ENCODE results near the gene TMEM181.
"Not testable (repeated sequence)": the region's sequence is repeated elsewhere in the genome, so short reads cannot be mapped to it uniquely, and the experiment has no call there.

GRCh38 chr6:158651981-158652737, 92.3 kb downstream of the TMEM181 start:
- TF ChIP-seq POLR2A, CTCF, EP300 (IDR thresholded peaks at IDR 0.05): not testable (repeated sequence)
